GM18499 (cell line): ENCODE results near the gene PKN3.

ENCODE experiments used
- ATAC-seq: cut with Tn5 transposase; IDR thresholded peaks from one replicate; pipeline ENCODE4 v1.9.1; 2021; ENCODE audit warnings: moderate number of reproducible peaks; ENCODE audit not compliant: insufficient read depth, unreplicated experiment

Gene PKN3

DNA sequence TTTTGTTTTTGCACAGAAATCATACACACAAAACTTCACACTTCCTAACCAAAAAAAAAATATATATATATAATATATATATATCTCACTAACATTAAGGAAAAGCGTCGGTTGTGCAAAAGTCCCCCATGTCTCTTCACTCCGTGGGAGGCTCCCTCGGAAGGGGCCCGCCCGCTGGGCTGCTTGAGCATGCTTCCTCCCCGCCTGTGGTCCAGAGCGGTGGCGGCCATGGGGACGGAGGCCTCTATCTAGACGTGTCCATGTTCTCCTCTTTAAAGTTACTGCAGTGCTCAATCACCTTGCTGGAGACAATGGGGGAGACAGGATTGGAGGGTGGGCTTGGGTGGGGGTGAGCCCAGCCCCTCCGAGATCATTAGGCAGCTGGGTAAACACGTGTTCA, 28.8 kb downstream of the PKN3 start:
- ATAC-seq: no peak

DNA sequence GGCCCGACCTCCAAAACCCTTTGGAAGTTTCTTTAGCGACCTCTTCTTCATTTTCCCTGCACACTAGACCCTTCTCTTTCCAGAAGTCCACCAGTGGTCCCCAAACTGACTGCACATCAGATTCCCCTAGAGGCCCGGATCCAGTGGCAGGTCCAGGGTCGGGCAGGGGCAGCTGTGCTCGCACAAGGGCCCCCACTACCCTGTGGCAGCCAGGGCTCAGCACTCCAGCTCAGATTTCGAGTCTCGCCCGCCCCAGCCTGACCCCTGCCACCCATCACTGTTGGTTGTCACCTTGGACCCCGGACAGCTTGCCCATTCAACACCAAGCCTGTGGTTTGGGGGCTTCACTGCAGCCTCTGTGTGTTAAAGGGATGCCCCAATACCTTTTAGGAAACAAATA, 29.4 kb downstream of the PKN3 start:
- ATAC-seq: no peak

DNA sequence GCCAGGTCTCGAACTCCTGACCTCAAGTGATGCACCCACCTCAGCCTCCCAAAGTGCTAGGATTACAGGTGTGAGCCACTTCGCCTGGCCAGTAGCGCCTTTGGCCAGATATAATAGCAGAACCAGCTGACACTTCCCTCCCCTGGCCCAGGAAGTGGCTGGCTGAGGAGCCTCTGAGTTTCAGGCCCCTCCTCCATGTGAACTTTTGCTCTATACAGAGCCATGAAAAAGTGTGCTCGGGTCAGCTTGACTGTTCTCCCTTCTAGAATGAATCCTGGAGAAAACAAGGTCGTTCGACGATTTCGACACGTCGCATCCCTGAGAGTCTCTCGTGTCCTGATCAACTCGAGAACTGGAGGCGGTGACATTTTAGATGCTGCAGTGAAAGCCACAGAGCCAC, 30.3 kb downstream of the PKN3 start:
- no peak for ATAC-seq

DNA sequence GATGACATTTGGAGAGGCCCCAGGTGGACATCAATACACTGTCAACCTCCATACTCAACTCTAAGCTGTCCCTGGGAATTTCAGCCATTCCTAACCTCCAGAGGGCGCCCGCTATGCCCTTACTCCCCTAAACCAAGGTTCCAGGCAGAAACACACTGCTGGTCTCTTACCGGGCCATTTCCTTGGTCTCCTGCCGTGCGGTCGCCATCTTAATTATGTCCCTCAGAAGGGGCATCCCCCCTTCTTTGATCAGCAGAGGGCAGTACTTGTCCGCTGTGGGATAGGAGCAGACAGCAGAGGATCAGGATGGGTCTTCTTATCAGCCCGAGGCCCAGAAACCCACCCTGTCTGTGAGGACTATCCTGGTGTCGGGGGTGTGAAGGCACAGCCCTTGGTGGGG, 31.0 kb downstream of the PKN3 start:
- no peak for ATAC-seq

DNA sequence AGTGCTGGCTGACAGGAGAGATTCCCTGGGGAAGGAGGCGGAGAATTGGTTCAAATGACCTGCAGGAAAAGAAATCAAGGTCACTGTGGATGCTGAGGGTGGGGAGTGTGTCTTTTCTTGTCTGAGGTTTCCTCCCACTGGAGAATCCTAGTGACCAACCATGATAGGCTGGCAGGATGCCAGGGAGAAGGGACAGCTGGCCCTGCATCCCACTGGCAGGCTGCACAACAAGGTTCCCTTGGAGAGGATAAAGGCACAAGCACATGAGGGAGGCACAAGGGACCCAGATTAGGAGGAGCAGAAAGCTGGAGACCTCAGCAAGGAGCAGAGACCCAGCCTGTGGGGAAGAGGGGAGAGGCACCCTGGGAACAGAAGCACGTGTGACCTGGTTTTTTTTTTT, 33.1 kb downstream of the PKN3 start:
- ATAC-seq: no peak

DNA sequence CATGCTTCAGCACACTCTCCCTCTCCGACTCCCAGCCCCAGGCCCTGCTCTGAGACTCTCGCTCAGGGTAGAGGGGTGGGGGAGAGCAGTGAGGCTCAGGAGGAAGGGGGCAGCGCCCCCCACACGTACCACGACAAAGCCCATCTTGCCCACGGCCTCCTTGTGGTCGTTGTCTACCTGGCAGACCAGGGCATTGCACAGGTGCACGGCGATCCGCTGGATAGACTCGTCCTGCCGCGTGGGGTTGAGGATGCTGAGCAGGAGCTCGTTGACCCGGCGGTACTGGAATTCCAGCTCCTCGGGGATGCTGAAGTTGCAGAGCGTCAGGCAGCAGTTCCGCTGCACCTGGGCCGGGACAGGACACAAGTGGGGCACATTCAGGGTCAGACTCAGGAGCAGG, 40.1 kb downstream of the PKN3 start:
- no peak for ATAC-seq

DNA sequence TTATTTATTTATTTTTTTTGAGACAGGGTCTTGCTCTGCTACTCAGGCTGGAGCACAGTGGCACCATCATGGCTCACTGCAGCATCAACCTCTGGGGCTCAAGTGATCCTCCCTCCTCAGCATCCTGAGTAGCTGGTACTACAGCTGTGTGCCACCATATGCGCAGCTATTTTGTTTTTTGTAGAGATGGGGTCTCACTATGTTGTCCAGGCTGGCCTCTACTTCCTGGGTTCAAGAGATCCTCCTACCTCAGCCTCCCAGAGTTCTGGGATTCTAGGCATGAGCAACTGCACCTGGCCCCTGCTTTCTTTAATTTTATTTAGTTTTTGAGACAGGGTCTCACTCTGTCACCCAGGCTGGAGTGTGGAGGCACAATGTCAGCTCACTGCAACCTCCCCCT, 41.1 kb downstream of the PKN3 start:
- no peak for ATAC-seq

DNA sequence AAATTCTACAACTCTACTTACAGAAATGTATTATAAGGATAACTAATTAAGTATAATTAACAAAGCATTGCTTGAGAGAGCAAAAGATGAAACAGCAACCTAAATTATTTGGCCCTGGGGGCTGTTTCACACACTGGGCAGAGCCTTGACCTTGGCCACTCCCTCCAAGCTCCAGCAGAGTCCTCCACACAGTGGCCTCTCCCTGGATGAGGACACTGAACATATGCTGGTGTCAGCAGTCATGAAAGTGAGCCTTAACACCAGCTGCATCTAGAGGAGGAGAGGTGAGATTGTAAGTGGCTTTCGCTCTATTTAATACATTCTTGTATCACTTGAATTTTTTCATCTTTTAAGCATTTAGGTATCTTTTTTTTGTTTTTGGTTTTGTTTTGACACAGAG, 44.9 kb downstream of the PKN3 start:
- ATAC-seq: no peak

DNA sequence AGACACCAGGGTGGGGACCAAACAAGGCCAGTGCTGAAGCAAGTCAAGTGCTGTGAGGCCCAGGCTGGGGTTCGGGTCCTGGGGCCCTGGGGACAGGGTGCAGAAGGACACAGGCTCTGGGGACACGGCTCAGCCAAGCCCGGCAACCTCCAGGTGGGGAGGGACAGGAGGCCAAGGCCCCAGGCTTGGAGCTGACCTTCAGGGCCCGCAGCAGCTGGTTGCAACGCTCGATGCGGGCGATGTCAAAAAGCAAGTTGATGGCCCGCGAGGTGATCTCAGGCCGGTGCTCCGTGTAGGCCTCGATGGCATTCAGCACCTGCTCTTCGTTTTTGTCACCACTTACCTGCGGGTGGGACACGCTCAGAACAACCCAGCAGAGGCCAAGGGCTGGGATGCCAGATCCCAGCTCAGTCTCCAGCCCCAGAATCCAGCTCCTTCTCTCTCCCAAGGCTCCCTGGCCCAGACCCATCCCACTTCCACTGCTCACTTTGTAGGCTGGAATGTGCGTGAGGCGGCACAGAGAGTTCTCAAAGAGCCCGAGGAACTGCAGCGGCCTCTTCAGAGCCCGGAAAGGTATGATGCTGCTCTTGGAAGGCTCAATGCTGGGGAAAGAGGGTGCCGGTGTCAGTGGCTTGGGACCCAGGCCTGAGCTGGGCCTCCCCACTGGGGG, 48.8 kb downstream of the PKN3 start:
- ATAC-seq: no peak

DNA sequence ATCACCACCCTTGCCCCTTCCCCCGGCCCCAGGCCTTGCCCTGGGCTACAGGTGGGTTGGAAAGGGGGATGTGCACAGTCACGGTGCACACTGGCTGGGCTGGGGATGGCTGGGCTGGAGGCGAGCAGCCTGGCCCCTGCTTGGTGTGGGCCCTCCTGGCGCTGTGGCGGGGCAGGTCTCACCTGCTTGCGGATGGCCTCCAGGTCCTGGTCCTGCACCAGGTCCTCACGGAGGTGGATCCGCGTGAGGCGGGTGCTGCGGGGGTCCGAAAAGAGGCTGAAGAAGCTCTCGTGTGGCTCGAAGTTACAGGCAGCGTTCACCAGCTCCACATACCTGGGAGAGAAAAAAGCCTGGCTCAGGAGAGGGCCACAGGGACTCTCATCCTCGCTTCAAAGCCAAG, 51.3 kb downstream of the PKN3 start:
- no peak for ATAC-seq

DNA sequence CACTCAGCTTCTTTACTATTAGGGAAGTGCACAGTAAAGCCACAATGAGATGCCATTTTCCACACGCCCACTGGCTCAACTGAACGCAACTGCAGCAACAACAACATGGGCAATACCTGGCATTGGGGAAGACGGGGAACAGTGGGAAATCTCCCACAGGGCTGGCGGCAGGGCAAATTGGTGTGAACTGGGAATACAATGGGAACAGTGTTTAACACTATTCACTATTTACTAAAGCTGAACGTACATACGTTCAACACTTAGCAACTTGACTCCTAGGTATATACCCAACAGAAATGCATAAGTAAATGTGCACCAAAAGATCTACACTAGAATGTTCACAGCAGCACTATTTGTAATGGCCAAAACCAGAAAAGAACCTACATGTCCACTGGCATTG, 55.3 kb downstream of the PKN3 start:
- no peak for ATAC-seq

DNA sequence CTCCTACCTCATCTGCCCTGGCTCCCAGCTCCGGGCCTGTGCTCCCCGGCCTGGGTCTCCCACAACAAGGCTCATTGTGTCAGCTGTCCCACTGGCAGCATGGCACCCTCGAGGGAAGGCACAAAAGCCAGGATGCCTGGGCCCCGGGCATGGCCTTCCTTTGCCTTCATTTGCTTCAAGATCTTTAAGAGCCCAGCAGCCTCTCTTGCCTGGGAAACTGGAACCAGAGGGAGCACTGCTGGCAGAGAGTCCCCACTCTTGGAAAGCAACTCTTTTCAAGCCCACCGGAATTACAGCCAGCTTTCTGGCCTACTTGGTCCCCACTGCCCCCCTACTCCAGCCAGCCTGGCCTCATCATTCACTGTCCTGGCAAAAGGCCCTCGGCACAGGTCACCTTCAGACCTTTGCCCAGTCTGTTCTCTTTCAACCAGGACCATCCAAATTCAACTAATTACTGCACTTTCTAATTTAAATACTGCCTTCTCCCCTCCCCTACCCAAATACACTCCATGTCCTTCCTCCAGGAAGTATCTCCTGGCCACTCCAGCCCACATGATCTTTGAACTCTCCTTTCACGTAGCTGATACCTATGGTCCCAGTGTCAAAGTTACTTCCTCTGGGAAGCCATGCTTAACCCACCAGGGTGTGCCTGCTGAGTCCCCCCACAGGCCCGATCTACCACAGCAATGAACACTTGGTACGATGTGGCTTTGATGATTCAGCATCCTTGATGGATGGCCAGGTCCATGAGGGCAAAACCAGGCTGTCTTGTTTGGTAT, 60.6 kb downstream of the PKN3 start:
- no peak for ATAC-seq

DNA sequence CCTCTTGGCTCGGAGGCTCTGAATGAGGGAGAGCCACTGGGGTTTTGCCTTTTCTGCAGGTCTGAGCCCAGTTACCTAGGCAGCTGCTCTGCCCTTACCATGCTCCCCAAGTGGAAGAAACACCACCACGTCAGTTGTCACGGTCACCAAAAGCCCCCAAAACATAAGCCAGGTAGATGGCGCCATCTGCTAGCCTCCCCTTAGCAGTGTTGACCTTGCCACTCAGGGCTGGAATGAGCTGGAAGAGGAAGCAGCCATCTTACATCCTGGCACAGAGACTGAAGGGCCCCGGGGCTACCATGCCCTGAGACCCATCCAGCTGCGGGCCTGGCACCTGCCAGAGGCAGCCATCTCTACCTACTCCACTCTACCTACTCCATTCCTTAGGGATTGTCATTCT, 62.1 kb downstream of the PKN3 start:
- ATAC-seq: no peak

DNA sequence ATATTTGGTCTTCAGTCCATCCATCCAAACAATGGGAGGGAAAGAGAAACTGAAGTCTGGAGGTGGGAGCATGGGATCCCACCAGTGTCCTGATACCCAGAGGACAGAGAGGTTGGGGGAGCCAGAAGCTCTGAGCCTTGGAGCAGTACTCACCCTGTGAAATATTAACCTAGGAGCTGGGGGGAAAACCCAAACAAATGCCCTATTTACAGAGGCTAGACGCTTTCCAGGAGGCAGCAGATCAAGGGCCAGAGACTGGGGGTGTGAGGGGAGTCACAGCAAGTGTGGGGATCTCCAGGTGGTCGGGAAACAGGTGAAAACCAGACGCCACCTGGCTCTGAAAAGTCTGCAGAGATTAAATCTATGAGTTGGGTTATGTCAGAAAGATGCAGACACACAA, 63.2 kb downstream of the PKN3 start:
- ATAC-seq: no peak

DNA sequence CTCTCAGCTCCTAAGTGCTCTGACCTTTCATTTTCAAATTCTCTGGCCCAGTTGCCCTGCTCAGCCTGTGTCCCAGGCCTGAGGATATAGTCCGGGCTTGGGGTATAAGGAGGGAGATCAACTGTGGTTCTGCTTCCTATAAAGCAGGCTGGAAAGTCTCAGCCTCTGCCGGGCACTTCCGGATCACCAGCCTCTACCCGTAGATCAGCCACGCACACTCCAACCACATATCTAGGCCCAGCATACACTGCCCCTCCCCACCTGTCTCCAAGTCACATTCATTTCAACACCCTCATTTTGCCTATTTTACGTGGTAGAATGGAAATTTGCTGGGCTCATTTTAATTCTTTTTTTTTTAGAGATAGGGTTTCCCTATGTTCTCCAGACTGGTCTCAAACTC, 66.3 kb downstream of the PKN3 start:
- no peak for ATAC-seq
